ENCODE results near the gene PAF1.

GRCh38 chr19:39350156-39350555, 40.8 kb downstream of the PAF1 start:
- TF ChIP-seq, protein P1, sequence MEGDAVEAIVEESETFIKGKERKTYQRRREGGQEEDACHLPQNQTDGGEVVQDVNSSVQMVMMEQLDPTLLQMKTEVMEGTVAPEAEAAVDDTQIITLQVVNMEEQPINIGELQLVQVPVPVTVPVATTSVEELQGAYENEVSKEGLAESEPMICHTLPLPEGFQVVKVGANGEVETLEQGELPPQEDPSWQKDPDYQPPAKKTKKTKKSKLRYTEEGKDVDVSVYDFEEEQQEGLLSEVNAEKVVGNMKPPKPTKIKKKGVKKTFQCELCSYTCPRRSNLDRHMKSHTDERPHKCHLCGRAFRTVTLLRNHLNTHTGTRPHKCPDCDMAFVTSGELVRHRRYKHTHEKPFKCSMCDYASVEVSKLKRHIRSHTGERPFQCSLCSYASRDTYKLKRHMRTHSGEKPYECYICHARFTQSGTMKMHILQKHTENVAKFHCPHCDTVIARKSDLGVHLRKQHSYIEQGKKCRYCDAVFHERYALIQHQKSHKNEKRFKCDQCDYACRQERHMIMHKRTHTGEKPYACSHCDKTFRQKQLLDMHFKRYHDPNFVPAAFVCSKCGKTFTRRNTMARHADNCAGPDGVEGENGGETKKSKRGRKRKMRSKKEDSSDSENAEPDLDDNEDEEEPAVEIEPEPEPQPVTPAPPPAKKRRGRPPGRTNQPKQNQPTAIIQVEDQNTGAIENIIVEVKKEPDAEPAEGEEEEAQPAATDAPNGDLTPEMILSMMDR (IDR thresholded peaks at IDR 0.05; ENCODE audit: low read length) = no peak
- TF ChIP-seq EZH2 (IDR thresholded peaks at IDR 0.05; ENCODE audit: borderline replicate concordance, low read length) = no peak

All from OCI-LY1 (cell line).